Fibroblast of skin of left biceps (primary cell): ENCODE data around the gene MED9.

Experiments used
- DNase-seq, 2 experiments: peaks; one replicate each; pipeline ENCODE4 v3.0.0-alpha.2; 2013; ENCODE audit warnings: low read depth in 2 of 2

Gene MED9

GRCh38 chr17:17515934-17516930 lies 39.4 kb downstream of the MED9 start:
- no peak for DNase-seq

GRCh38 chr17:17516941-17517720 lies 40.3 kb downstream of the MED9 start:
- no peak for DNase-seq

GRCh38 chr17:17518014-17518413 lies 41.2 kb downstream of the MED9 start:
- no peak for DNase-seq

- DNase-seq: no peak
These were observed 42.2 kb downstream of the MED9 start for GRCh38 chr17:17518951-17519350.

GRCh38 chr17:17519886-17520285 lies 43.1 kb downstream of the MED9 start:
- DNase-seq: no peak

- DNase-seq: no peak
These were observed 43.9 kb downstream of the MED9 start for GRCh38 chr17:17520599-17521232.

- no peak for DNase-seq
These were observed 46.4 kb downstream of the MED9 start for GRCh38 chr17:17523001-17523730.

GRCh38 chr17:17523731-17524490 lies 47.1 kb downstream of the MED9 start:
- no peak for DNase-seq

- DNase-seq: no peak
These were observed 48.5 kb downstream of the MED9 start for GRCh38 chr17:17525311-17525710.

- DNase-seq: no peak
These were observed 49.2 kb downstream of the MED9 start for GRCh38 chr17:17525956-17526355.

- no peak for DNase-seq
These were observed 49.6 kb downstream of the MED9 start for GRCh38 chr17:17526369-17526768.

GRCh38 chr17:17527534-17527933 lies 50.7 kb downstream of the MED9 start:
- DNase-seq: no peak

- DNase-seq: no peak
These were observed 51.2 kb downstream of the MED9 start for GRCh38 chr17:17527956-17528500.

GRCh38 chr17:17528696-17529652 lies 52.2 kb downstream of the MED9 start:
- no peak for DNase-seq

- no peak for DNase-seq
These were observed 54.4 kb downstream of the MED9 start for GRCh38 chr17:17531156-17531555.

- DNase-seq: no peak
These were observed 56.2 kb downstream of the MED9 start for GRCh38 chr17:17532991-17533390.

- no peak for DNase-seq
These were observed 57.2 kb downstream of the MED9 start for GRCh38 chr17:17533901-17534441.

GRCh38 chr17:17535957-17536356 lies 59.2 kb downstream of the MED9 start:
- DNase-seq: no peak

GRCh38 chr17:17536702-17537101 lies 59.9 kb downstream of the MED9 start:
- no peak for DNase-seq
